ENCODE data around the gene ZNF346.
"Not testable (repeated sequence)": the region's sequence is repeated elsewhere in the genome, so short reads cannot be mapped to it uniquely, and the experiment has no call there.

The ZNF346 gene

GRCh38 chr5:177022386-177023302 is at the start of gene ZNF346:
ZNF346 (plus strand) TSS chr5:177022696; CDS start chr5:177022739, 43 bp downstream.
- DNase-seq (ENCODE audit: low read depth in 1 of 2, low spot score in 1 of 2): peak; percentile 76 to 88

DNA sequence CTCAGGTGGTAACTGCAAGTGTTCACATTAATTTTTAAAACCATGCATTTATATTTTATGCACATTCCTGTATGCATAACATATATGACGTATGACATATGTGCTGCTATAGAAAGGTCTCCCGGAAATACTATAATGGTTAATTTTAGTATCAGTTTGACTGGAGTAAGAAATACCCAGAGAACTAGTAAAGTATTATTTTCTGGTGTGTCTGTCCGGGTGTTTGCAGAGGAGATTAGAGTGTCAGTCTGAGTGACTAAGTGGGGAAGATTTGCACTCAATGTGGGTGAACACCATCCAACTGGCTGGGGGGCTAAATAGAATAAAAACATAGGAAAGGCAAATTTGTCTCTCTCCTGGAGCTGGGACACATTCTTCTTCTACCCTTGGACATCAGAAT is 42.8 kb upstream of the ZNF346 start:
- DNase-seq (ENCODE audit: low read depth in 1 of 2, low spot score in 1 of 2): no peak

DNA sequence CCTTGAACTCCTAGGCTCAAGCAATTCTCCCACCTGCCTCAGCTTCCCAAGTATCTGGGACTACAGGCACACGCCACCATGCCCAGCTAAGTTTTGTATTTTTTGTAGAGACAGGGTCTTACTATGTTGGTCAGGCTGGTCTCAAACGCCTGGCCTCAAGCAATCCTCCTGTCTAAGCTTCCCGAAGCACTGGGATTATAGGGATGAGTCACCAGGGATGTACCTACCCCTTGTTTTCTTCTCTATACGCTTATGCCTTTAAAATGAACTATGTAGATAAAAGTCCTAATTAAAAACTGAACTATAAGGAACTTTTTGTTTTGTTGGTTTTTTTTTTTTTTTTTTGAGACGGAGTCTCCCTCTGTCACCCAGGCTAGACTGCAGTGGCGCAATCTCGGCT is 41.7 kb upstream of the ZNF346 start:
- DNase-seq (ENCODE audit: low read depth in 1 of 2, low spot score in 1 of 2): no peak

DNA sequence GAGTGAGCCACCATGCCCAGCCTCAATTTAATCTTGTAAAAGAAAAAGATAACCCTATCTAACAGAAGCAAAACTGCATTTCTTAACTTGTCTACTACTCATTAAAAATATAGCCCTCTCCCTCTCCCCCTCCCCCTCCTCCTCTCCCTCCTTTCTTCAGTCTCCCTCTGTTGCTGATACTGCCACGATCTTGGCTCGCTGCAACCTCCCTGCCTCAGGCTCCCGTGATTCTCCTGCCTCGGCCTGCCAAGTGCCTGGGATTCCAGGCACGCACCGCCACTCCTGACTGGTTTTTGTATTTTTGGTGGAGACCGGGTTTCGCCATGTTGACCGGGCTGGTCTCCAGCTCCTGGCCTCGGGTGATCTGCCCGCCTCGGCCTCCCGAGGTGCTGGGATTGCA is 39.4 kb upstream of the ZNF346 start:
- not testable (repeated sequence) for DNase-seq (ENCODE audit: low read depth in 1 of 2, low spot score in 1 of 2)

GRCh38 chr5:176983593-176983992 is 38.9 kb upstream of the ZNF346 start:
- DNase-seq (ENCODE audit: low read depth in 1 of 2, low spot score in 1 of 2): not testable (repeated sequence)

DNA sequence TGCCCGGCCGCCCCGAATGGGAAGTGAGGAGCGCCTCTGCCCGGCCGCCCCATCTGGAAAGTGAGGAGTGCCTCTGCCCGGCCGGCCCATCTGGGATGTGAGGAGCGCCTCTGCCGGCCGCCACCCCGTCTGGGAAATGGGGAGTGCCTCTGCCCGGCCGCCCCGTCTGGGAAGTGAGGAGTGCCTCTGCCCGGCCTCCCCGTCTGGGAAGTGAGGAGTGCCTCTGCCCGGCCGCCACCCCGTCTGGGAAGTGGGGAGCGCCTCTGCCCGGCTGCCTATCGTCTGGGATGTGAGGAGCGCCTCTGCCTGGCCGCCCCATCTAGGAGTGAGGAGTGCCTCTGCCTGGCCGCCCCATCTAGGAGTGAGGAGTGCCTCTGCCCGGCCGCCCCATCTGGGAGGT is 38.3 kb upstream of the ZNF346 start:
- not testable (repeated sequence) for DNase-seq (ENCODE audit: low read depth in 1 of 2, low spot score in 1 of 2)

- DNase-seq (ENCODE audit: low read depth in 1 of 2, low spot score in 1 of 2): no peak
Observed at GRCh38 chr5:176985516-176985915, 37.0 kb upstream of the ZNF346 start.

DNA sequence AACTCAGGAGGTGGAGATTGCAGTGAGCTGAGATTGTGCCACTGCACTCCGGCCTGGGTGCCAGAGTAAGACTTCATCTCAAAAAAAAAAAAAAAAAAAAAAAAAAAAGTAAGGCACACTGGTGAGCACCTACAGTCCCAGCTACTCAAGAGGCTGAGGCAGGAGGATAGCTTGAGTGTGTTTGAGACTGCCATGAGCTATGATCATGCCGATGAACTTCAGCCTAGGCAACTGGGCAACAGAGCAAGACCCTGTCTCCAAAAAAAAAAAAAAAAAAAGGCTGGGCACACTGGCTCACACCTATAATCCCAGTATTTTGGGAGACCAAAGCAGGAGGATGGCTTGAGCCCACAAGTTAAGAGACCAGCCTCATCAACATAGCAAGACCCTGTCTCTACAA is 36.2 kb upstream of the ZNF346 start:
- no peak for DNase-seq (ENCODE audit: low read depth in 1 of 2, low spot score in 1 of 2)

DNA sequence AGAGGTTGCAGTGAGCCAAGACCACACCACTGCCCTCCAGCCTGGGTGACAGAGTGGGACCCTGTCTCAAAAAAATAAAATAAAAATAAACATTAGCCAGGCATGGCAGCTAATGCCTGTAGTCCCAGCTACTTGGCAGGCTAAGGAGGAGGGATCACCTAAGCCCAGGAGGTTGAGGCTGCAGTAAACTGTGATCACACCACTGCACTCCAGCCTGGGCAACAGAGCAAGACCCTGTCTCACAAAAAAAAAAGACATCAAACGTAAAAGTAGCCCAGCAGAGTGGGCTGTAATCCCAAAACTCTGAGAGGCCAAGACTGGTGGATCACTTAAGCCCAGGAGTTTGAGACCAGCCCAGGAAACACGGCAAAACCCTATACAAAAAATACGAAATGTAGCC is 34.9 kb upstream of the ZNF346 start:
- no peak for DNase-seq (ENCODE audit: low read depth in 1 of 2, low spot score in 1 of 2)

- DNase-seq (ENCODE audit: low read depth in 1 of 2, low spot score in 1 of 2): not testable (repeated sequence)
Observed at GRCh38 chr5:176993081-176993480, 29.4 kb upstream of the ZNF346 start.

- DNase-seq (ENCODE audit: low read depth in 1 of 2, low spot score in 1 of 2): no peak
Observed at GRCh38 chr5:176994460-176995121, 27.9 kb upstream of the ZNF346 start.

DNA sequence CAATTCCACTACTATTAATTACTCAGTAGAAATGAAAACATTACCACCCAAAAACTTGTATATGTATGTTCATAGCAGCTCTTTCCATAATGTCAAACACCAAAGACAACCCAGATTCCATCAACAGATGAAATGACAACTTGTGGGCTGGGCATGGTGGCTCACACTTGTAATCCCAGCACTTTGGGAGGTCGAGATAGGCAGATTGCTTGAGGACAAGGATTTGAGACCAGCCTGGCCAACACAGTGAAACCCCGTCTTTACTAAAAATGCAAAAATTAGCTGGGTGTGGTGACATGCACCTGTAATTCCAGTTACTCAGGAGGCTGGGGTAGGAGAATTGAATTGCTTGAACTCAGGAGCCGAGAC is 27.4 kb upstream of the ZNF346 start:
- DNase-seq (ENCODE audit: low read depth in 1 of 2, low spot score in 1 of 2): no peak

GRCh38 chr5:176995896-176996767 is 26.4 kb upstream of the ZNF346 start:
- no peak for DNase-seq (ENCODE audit: low read depth in 1 of 2, low spot score in 1 of 2)

GRCh38 chr5:176996780-176997179 is 25.7 kb upstream of the ZNF346 start:
- no peak for DNase-seq (ENCODE audit: low read depth in 1 of 2, low spot score in 1 of 2)

- DNase-seq (ENCODE audit: low read depth in 1 of 2, low spot score in 1 of 2): no peak
Observed at GRCh38 chr5:176998828-176999227, 23.7 kb upstream of the ZNF346 start.

DNA sequence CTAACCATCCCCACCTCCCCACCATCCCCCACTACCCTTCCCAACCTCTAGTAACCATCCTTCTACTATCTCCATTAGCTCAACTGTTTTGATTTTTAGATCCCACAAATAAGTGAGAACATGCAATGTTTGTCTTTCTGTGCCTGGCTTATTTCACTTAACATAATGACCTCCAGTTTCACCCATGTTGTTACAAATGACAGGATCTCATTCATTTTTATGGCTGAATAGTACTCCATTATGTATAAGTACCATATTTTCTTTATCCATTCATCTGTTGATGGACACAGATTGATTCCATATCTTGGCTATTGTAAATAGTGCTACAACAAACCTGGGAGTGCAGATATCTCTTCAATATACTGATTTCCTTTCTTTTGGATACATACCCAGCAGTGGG is 23.0 kb upstream of the ZNF346 start:
- not testable (repeated sequence) for DNase-seq (ENCODE audit: low read depth in 1 of 2, low spot score in 1 of 2)

DNA sequence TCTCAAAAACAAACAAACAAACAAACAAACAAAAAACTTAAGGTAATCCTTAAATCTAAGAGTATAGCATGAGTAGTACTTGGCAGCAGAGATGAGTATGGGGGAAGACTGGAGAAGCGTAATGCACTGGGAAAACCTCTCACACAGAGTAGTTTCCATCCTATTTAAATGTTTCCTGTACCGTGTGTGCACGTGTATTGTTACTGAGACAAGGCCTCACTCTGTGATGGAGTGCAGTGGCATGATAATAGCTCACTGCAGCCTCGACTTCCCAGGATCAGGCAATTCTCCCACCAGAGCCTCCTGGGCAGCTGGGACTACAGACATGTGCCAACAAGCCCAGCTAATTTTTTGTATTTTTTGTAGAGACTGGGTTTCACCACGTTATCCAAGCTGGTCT is 18.8 kb upstream of the ZNF346 start:
- no peak for DNase-seq (ENCODE audit: low read depth in 1 of 2, low spot score in 1 of 2)

GRCh38 chr5:177004961-177005360 is 17.5 kb upstream of the ZNF346 start:
- no peak for DNase-seq (ENCODE audit: low read depth in 1 of 2, low spot score in 1 of 2)

GRCh38 chr5:177005619-177006264 is 16.8 kb upstream of the ZNF346 start:
- peak; percentile 51 for DNase-seq (ENCODE audit: low read depth in 1 of 2, low spot score in 1 of 2)

DNA sequence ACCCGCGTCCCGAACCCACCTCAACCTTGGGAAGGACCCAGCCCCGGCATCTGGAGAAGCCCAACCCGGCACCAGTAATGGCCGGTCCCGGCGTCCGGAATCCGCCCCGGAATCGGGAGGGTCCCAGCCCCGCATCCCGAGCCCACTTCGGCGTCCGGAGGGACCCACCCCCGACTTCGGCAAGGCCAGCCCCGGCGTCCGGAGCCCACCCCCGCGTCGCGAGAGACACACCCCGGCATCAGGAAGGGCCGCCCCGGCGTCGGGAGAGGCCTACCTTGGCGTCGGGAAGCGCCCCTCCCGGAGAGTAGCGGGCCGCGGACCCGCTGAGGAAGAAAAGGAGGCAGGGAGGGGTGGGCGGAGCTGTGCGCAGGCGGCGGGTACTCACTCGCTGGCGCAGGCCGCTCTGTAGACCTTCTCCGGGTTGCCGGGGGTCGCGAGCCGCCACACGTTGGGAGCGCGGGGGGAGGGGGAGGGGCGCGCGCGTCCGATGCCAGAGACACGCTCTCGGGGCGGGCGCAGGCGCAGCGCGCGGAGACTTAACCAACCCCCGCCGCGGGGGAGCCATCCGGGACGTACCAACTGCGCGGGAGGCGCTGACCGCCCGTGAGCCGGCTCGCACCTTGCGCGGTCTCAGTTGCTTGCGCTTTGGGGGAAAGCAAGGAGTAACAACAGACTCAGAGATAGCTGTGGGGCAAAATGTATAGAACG is 16.1 kb upstream of the ZNF346 start, which contains the start of gene UIMC1:
Gene UIMC1 (minus strand): TSS at position 515 of the 708 bp plus-strand sequence. CDS start 24,164 bp downstream, outside the sequence.
- peak; percentile 87 to 89 for DNase-seq (ENCODE audit: low read depth in 1 of 2, low spot score in 1 of 2)

Measured in activated CD4-positive, alpha-beta T cell treated with anti-CD3 and anti-CD28 coated beads, Interleukin-2, amount 50 U/mL, for 24 hours (primary cell).